GM10847 (cell line): ENCODE results near the gene GLIS1.

Source experiments
- POLR2A ChIP-seq: IDR thresholded peaks from 2 replicates; pipeline ENCODE4 v1.6.1; 2011; ENCODE audit not compliant: insufficient read length; ENCODE audit errors: extremely low read depth

Gene GLIS1

GRCh38 chr1:53540604-53541262 lies 198.2 kb downstream of the GLIS1 start:
- TF ChIP-seq POLR2A: no peak

GRCh38 chr1:53539711-53540603 lies 199.0 kb downstream of the GLIS1 start:
- TF ChIP-seq POLR2A: no peak

- no peak for TF ChIP-seq POLR2A
These were observed 199.7 kb downstream of the GLIS1 start for GRCh38 chr1:53539226-53539625.

GRCh38 chr1:53536606-53537005 lies 202.4 kb downstream of the GLIS1 start:
- TF ChIP-seq POLR2A: no peak

GRCh38 chr1:53535846-53536245 lies 203.1 kb downstream of the GLIS1 start:
- no peak for TF ChIP-seq POLR2A

- no peak for TF ChIP-seq POLR2A
These were observed 203.7 kb downstream of the GLIS1 start for GRCh38 chr1:53535226-53535625.

- no peak for TF ChIP-seq POLR2A
These were observed 206.1 kb downstream of the GLIS1 start for GRCh38 chr1:53532912-53533311.

GRCh38 chr1:53532377-53532776 lies 206.6 kb downstream of the GLIS1 start:
- TF ChIP-seq POLR2A: no peak

GRCh38 chr1:53530550-53530949 lies 208.4 kb downstream of the GLIS1 start:
- TF ChIP-seq POLR2A: no peak

- TF ChIP-seq POLR2A: no peak
These were observed 209.4 kb downstream of the GLIS1 start for GRCh38 chr1:53529555-53529954.

- no peak for TF ChIP-seq POLR2A
These were observed 211.6 kb downstream of the GLIS1 start for GRCh38 chr1:53527368-53527767.

GRCh38 chr1:53526451-53527101 lies 212.4 kb downstream of the GLIS1 start:
- TF ChIP-seq POLR2A: no peak

- no peak for TF ChIP-seq POLR2A
These were observed 213.4 kb downstream of the GLIS1 start for GRCh38 chr1:53525595-53525994.

- TF ChIP-seq POLR2A: no peak
These were observed 214.3 kb downstream of the GLIS1 start for GRCh38 chr1:53524428-53525375.
